HG03175 (cell line): ENCODE results near the gene NKX1-1.

ENCODE experiments used
- ATAC-seq: cut with Tn5 transposase; IDR thresholded peaks from one replicate; pipeline ENCODE4 v1.9.1; 2021; ENCODE audit warnings: mild to moderate bottlenecking, moderate library complexity; ENCODE audit not compliant: unreplicated experiment

NKX1-1 gene

GRCh38 chr4:1362046-1362445 is 44.2 kb downstream of the NKX1-1 start:
- no peak for ATAC-seq

GRCh38 chr4:1361431-1361830 is 44.8 kb downstream of the NKX1-1 start:
- no peak for ATAC-seq

GRCh38 chr4:1360423-1361283 is 45.6 kb downstream of the NKX1-1 start:
- ATAC-seq, result no peak

GRCh38 chr4:1359976-1360375 is 46.3 kb downstream of the NKX1-1 start:
- no peak for ATAC-seq

- ATAC-seq, result no peak
Measured at GRCh38 chr4:1359144-1359501, 47.1 kb downstream of the NKX1-1 start.

- no peak for ATAC-seq
Measured at GRCh38 chr4:1358421-1359143, 47.7 kb downstream of the NKX1-1 start.

GRCh38 chr4:1357356-1358248 is 48.6 kb downstream of the NKX1-1 start:
- no peak for ATAC-seq

- ATAC-seq, result no peak
Measured at GRCh38 chr4:1356181-1356998, 49.9 kb downstream of the NKX1-1 start.

- no peak for ATAC-seq
Measured at GRCh38 chr4:1355378-1355777, 50.9 kb downstream of the NKX1-1 start.

- ATAC-seq, result no peak
Measured at GRCh38 chr4:1354983-1355275, 51.3 kb downstream of the NKX1-1 start.

- ATAC-seq, result no peak
Measured at GRCh38 chr4:1354136-1354982, 51.9 kb downstream of the NKX1-1 start.

- ATAC-seq, result no peak
Measured at GRCh38 chr4:1353186-1354055, 52.8 kb downstream of the NKX1-1 start.
